GM12878 (cell line): ENCODE data around the gene RUFY3. TPM values are rescaled to one million over a fixed set of nuclear protein-coding genes. Genes with fewer than 3 reads are reported as not detected.

Source experiments
- ATAC-seq: fragments of 200-7000 bp; cut with Tn5 transposase; 3 replicates; pipeline ENCODE4 v1.9.1; 2020; ENCODE audit warnings: mild to moderate bottlenecking, moderate library complexity
- Bru-seq: library from RNA; stranded (reverse); fragments of 400-500 nt; gene quantifications from one replicate; lab custom pipeline; 2021; lab: Mats Ljungman, UMichigan
- BruChase-seq, 2 experiments: library from RNA; stranded (reverse); fragments of 400-500 nt; gene quantifications; one replicate each; lab custom pipeline; 2021; lab: Mats Ljungman, UMichigan
- BruUV-seq: library from RNA; stranded (reverse); fragments of 400-500 nt; replicated peaks from 2 replicates; lab custom pipeline; 2021; lab: Mats Ljungman, UMichigan
- CTCF ChIA-PET: fragments of 300-600 bp; sonication (Branson Sonifier 250); formaldehyde crosslinking; extraction: SDS; loops from one replicate; lab custom pipeline; 2021; ENCODE audit warnings: inconsistent platforms; lab: Yijun Ruan, JAX
- POLR2A ChIA-PET: fragments of 350-600 bp; formaldehyde crosslinking; extraction: SDS; loops from one replicate; lab custom pipeline; 2021; ENCODE audit warnings: inconsistent platforms; lab: Charles Lee
- RAD21 ChIA-PET: fragments of 300-600 bp; sonication (Branson Sonifier 250); formaldehyde crosslinking; loops from one replicate; lab custom pipeline; 2023; ENCODE audit warnings: antibody characterized with exemption; ENCODE audit not compliant: unreplicated experiment; lab: Charles Lee
- SMC1A ChIA-PET: fragments of 300-600 bp; sonication (Branson Sonifier 250); formaldehyde crosslinking; loops from one replicate; lab custom pipeline; 2023; ENCODE audit not compliant: unreplicated experiment, uncharacterized antibody; lab: Charles Lee
- DNase-seq: peaks from one replicate; pipeline ENCODE4 v3.0.0-alpha.2; 2011; ENCODE audit warnings: low read depth, low spot score
- FAIRE-seq: peaks from 3 replicates; lab custom pipeline; 2011; peaks lifted over from hg19 to GRCh38; lab: Jason Lieb, UNC
- H2AFZ ChIP-seq: 2 replicates; pipeline ENCODE4 v1.6.0; 2011; ENCODE audit warnings: low read depth, low read length, control low read depth; ENCODE audit not compliant: control insufficient read depth
- H3K27ac ChIP-seq: 2 replicates; pipeline ENCODE4 v1.5.1; 2011; ENCODE audit warnings: control low read depth; ENCODE audit not compliant: control insufficient read depth, insufficient read depth
- H3K27me3 ChIP-seq, 2 experiments: replicated peaks in 1 of 2; 2 replicates each; pipeline versions ENCODE4 v1.6.0 to v1.6.1; 2011; ENCODE audit warnings: low read length in 1 of 2; ENCODE audit not compliant: control insufficient read depth in 2 of 2, insufficient read depth in 2 of 2
- H3K36me3 ChIP-seq, 2 experiments: 2 replicates each; pipeline ENCODE4 v1.5.1; 2011; ENCODE audit warnings: low read length in 1 of 2; ENCODE audit not compliant: control insufficient read depth in 2 of 2, insufficient read depth in 2 of 2
- H3K4me1 ChIP-seq: 2 replicates; pipeline ENCODE4 v1.6.1; 2011; ENCODE audit warnings: mild to moderate bottlenecking, low read length, moderate library complexity, mixed read lengths; ENCODE audit not compliant: control insufficient read depth, insufficient read depth
- H3K4me2 ChIP-seq: 2 replicates; pipeline ENCODE4 v1.6.0; 2011; ENCODE audit warnings: control low read depth; ENCODE audit not compliant: control insufficient read depth, insufficient read depth
- H3K4me3 ChIP-seq: fragments of 200-600 bp; sonication (generic); 2 replicates; pipeline ENCODE4 v1.5.1; 2016
- H3K79me2 ChIP-seq: 2 replicates; pipeline ENCODE4 v1.6.0; 2011; ENCODE audit warnings: low read length; ENCODE audit not compliant: control insufficient read depth, insufficient read depth
- H3K9ac ChIP-seq: 2 replicates; pipeline ENCODE4 v1.8.0; 2011; ENCODE audit warnings: low read length, control low read depth, mixed read lengths; ENCODE audit not compliant: control insufficient read depth, insufficient read depth
- H3K9me3 ChIP-seq: replicated peaks from 3 replicates; pipeline ENCODE4 v1.5.1; 2011; ENCODE audit warnings: mild to moderate bottlenecking, low read length; ENCODE audit not compliant: control insufficient read depth, insufficient read depth
- H4K20me1 ChIP-seq: 2 replicates; pipeline ENCODE4 v1.6.0; 2011; ENCODE audit not compliant: control insufficient read depth, insufficient read depth
- EED ChIP-seq: sonication (generic); IDR thresholded peaks from 2 replicates; pipeline ENCODE4 v1.6.1; 2016; ENCODE audit warnings: antibody characterized with exemption, low read depth
- MLLT1 ChIP-seq: fragments of 450-650 bp; IDR thresholded peaks from 2 replicates; pipeline ENCODE4 v1.6.1; 2016; ENCODE audit warnings: mild to moderate bottlenecking
- SRF ChIP-seq, 2 experiments: IDR thresholded peaks; 2 replicates each; pipeline ENCODE4 v1.6.1; 2011; ENCODE audit warnings: low read depth in 2 of 2, low read length in 2 of 2, mild to moderate bottlenecking in 1 of 2, moderate library complexity in 1 of 2
- WGBS: methylation state at CpG from one replicate; pipeline ENCODE4 v1.1.6; 2016; ENCODE audit warnings: low lambda C conversion rate; ENCODE audit not compliant: insufficient replicate concordance, insufficient coverage; ENCODE audit errors: missing lambda C conversion rate; 5-methylcytosine and 5-hydroxymethylcytosine counted together
- in situ Hi-C: fragments of 300-500 bp; cut with MboI; formaldehyde crosslinking; loops from 9 replicates; pipeline ENCODE4 v1.14.3; 2018; ENCODE audit warnings: mixed read lengths
- intact Hi-C: fragments of 100-400 bp; cut with micrococcal nuclease; formaldehyde crosslinking; loops from one replicate; pipeline ENCODE4 v1.14.2; 2022; ENCODE audit not compliant: unreplicated experiment
- long read RNA-seq, 2 experiments: library from polyadenylated mRNA; unstranded; transcript quantifications; one replicate each; pipeline ENCODE4 v2.0.0, GENCODE V29; 2019 to 2020
- polyA minus RNA-seq, 3 experiments: library from RNA; depleted of rRNA, polyadenylated mRNA; stranded (reverse); fragments of >200 nt; gene quantifications; 2 replicates each; pipeline ENCODE4 v1.2.3, GENCODE V29; 2011
- polyA plus RNA-seq, 11 experiments: library from polyadenylated mRNA; depleted of rRNA in 4 of 11; unstranded in 6 of 11; stranded (reverse) in 5 of 11; fragments of >200 nt; fragmentation: Nextera tagmentation in 4 of 11; fragmentation: Illumina TruSeq in 1 of 11; extraction: Ambion mirVana in 4 of 11; extraction: Trizol in 1 of 11; gene quantifications; 1 replicate in 1 of 11; 2 replicates in 10 of 11; pipeline versions ENCODE4 v1.2.1 to v1.2.3, GENCODE V29; 2011 to 2016; ENCODE audit warnings: inconsistent platforms in 2 of 11, missing spikeins in 2 of 11, low read depth in 1 of 11
- total RNA-seq, 4 experiments: library from RNA; depleted of rRNA in 3 of 4; stranded (reverse); fragments of >200 nt in 3 of 4; fragmentation: Illumina TruSeq in 1 of 4; extraction: Trizol in 1 of 4; gene quantifications; 2 replicates each; pipeline versions ENCODE4 v1.2.1 to v1.2.3, GENCODE V29; 2013 to 2021

Gene RUFY3
- total RNA-seq (2013; cell fraction: nucleolus; rRNA removed), result 41.0 and 44.3 TPM in 2 replicates
- total RNA-seq (2014; rRNA removed), result 20.9 and 23.9 TPM in 2 replicates
- total RNA-seq (2014; rRNA removed; fragmentation: Illumina TruSeq; extraction: Trizol), result 26.9 and 27.7 TPM in 2 replicates
- 22.5 and 28.3 TPM in 2 replicates for total RNA-seq (2021)
- 9.8 TPM for polyA plus RNA-seq (2011; ENCODE audit: low read depth)
- polyA plus RNA-seq (2011; rRNA removed), result 9.1 and 9.4 TPM in 2 replicates
- polyA plus RNA-seq (2011; cell fraction: cytosol; rRNA removed), result 1.9 and 2.9 TPM in 2 replicates
- 9.2 and 9.6 TPM in 2 replicates for polyA plus RNA-seq (2011; cell fraction: nucleus; rRNA removed)
- polyA plus RNA-seq (2012), result 10.1 and 12.5 TPM in 2 replicates
- 21.4 and 35.8 TPM in 2 replicates for polyA plus RNA-seq (2014; fragmentation: Illumina TruSeq; extraction: Trizol)
- 1 to 10 TPM; 6.5 to 7.3 TPM for polyA plus RNA-seq (2014; fragmentation: Nextera tagmentation; extraction: Ambion mirVana)
- polyA plus RNA-seq (2014; rRNA removed), result 14.8 and 15.1 TPM in 2 replicates
- 10 to 100 TPM in 1 of 2 experiments, 1 to 10 TPM in 1; 5.1 to 11.1 TPM for polyA plus RNA-seq (2016; fragmentation: Nextera tagmentation; extraction: Ambion mirVana)
- polyA minus RNA-seq (2011; rRNA and poly(A)+ RNA removed), result 3.1 and 5.6 TPM in 2 replicates
- polyA minus RNA-seq (2011; cell fraction: cytosol; rRNA and poly(A)+ RNA removed), result 1.7 and 2.3 TPM in 2 replicates
- polyA minus RNA-seq (2011; cell fraction: nucleus; rRNA and poly(A)+ RNA removed), result 4.6 and 7.8 TPM in 2 replicates
- Bru-seq, nascent RNA, result percentile 55 among the genes with signal in this experiment
- percentile 67 among the genes with signal in this experiment for BruChase-seq, experiment 1, labeled RNA remaining after a 6-hour chase
- BruChase-seq, experiment 2, labeled RNA remaining after a 2-hour chase, result percentile 62 among the genes with signal in this experiment
- long read RNA-seq, experiment 1, partial matches to known transcripts, result 0 of 3 reads
- long read RNA-seq, experiment 1, other reads (novel, unspliced or antisense), result 3 of 3 reads
- long read RNA-seq, experiment 2, partial matches to known transcripts, result 2 of 13 reads
- long read RNA-seq, experiment 2, other reads (novel, unspliced or antisense), result 11 of 13 reads

- POLR2A ChIA-PET, result interaction anchor here (0.6 to 0.9 kb wide), 3 partner anchors 8 to 13 kb away, joined by 3 read pairs; no protein-coding TSS in a partner anchor
Measured at GRCh38 chr4:70721747-70722146, at the start of gene RUFY3. Gene RUFY3, plus strand, starts transcription at chr4:70721964. Its CDS starts 610 bp downstream, at chr4:70722574.

More at GRCh38 chr4:70721747-70722146, at the start of gene RUFY3:
- Histone ChIP-seq H3K4me2 (no peak within 1 kb of the TSS), H3K27me3 (no peaks in the 10 kb centered on the region; a peak in 1 of 4 replicates), H3K4me1 (no peaks in the 10 kb centered on the region), H3K9ac (no peak within 1 kb of the TSS), H2AFZ (no peak within 1 kb of the TSS), H4K20me1 (no peaks in the 10 kb centered on the region), H3K27ac (no peak within 1 kb of the TSS), H3K9me3 (no peaks in the 10 kb centered on the region), H3K36me3 (no peaks in the 10 kb centered on the region), H3K4me3 (no peak within 1 kb of the TSS), H3K79me2 (no peaks in the 10 kb centered on the region)
- SMC1A ChIA-PET, result interaction anchor here (0.6 to 4.5 kb wide), 10 partner anchors 8 to 439 kb away, joined by 3 to 56 read pairs (median 4); no protein-coding TSS in a partner anchor
- RAD21 ChIA-PET, result interaction anchor here (0.6 to 3.8 kb wide), 7 partner anchors 13 to 416 kb away, joined by 3 to 25 read pairs (median 3); no protein-coding TSS in a partner anchor
- WGBS, result 63% methylated on average over 3 of the region's 3 CpGs
- TF ChIP-seq EED (no peak), SRF (IDR thresholded peaks at IDR 0.05; ENCODE audit: low read depth in 2 of 2, low read length in 2 of 2) (peak in 1 of 2 experiments; percentile 63; a peak in 1 of 4 replicates), MLLT1 (peak; percentile 97)
- intact Hi-C loops, result no loop called here
- DNase-seq, result no peak
- CTCF ChIA-PET, result interaction anchor here (0.9 to 4.3 kb wide), 5 partner anchors 9 to 106 kb away, joined by 3 to 35 read pairs (median 4); no protein-coding TSS in a partner anchor
- in situ Hi-C loops, result no loop called here
- FAIRE-seq, result no peak
- no TSS peak for BruUV-seq
- ATAC-seq, result 0 out of 3 replicates have a peak, but pooled peaks have one; percentile 19
